SK-N-SH (cell line): Measurements from ENCODE around the gene NREP. TPM values are rescaled to one million over a fixed set of nuclear protein-coding genes. Genes with fewer than 3 reads are reported as not detected.

Experiments
- CTCF ChIA-PET: fragments of 300-600, 350-600 bp; formaldehyde crosslinking; extraction: SDS; loops from one replicate; lab custom pipeline; 2021; lab: Yijun Ruan, JAX
- POLR2A ChIA-PET: fragments of 350-600 bp; sonication (Branson Sonifier 250); formaldehyde crosslinking; extraction: SDS; loops from one replicate; lab custom pipeline; 2020; ENCODE audit warnings: antibody characterized with exemption, inconsistent platforms; lab: Yijun Ruan, JAX
- DNase-seq: peaks from one replicate; pipeline ENCODE4 v3.0.0; 2012
- H2AFZ ChIP-seq: fragments of 200-600 bp; sonication (generic); 2 replicates; pipeline ENCODE4 v1.8.1; 2016; ENCODE audit warnings: antibody characterized with exemption, mild to moderate bottlenecking, low read depth
- H3F3A ChIP-seq: fragments of 200-600 bp; sonication (generic); replicated peaks from 2 replicates; pipeline ENCODE3; 2016; ENCODE audit warnings: antibody characterized with exemption, mild to moderate bottlenecking; ENCODE audit not compliant: insufficient read depth
- H3K27ac ChIP-seq, 2 experiments: fragments of 200-500 bp in 1 of 2; fragments of 200-600 bp in 1 of 2; sonication (Bioruptor generic) in 1 of 2; sonication (generic), shearing (Covaris generic) in 1 of 2; 2 replicates each; pipeline versions ENCODE4 v1.5.1 to v1.6.1; 2014 to 2016; ENCODE audit warnings: low read depth in 2 of 2, inconsistent platforms in 1 of 2, low read length in 1 of 2, mild to moderate bottlenecking in 1 of 2, mixed read lengths in 1 of 2
- H3K27me3 ChIP-seq: fragments of 200-600 bp; sonication (generic), shearing (Covaris generic); 2 replicates; pipeline ENCODE4 v1.6.1; 2016; ENCODE audit warnings: mixed run types; ENCODE audit not compliant: insufficient read depth
- H3K36me3 ChIP-seq, 2 experiments: fragments of 200-500 bp in 1 of 2; fragments of 200-600 bp in 1 of 2; sonication (Bioruptor generic) in 1 of 2; sonication (generic) in 1 of 2; replicated peaks in 1 of 2; 2 replicates each; pipeline versions ENCODE3 to v1.5.1; 2014 to 2016; ENCODE audit warnings: low read length in 1 of 2, mild to moderate bottlenecking in 1 of 2; ENCODE audit not compliant: insufficient read depth in 2 of 2, control insufficient read depth in 1 of 2
- H3K4me1 ChIP-seq, 2 experiments: fragments of 200-500 bp in 1 of 2; fragments of 200-600 bp in 1 of 2; sonication (Bioruptor generic) in 1 of 2; sonication (generic), shearing (Covaris generic) in 1 of 2; 2 replicates each; pipeline versions ENCODE4 v1.5.1 to v1.6.1; 2014 to 2016; ENCODE audit warnings: low read depth in 1 of 2, low read length in 1 of 2, mixed run types in 1 of 2; ENCODE audit not compliant: insufficient read depth in 2 of 2, control insufficient read depth in 1 of 2
- H3K4me2 ChIP-seq: fragments of 200-600 bp; sonication (generic), shearing (Covaris generic); 2 replicates; pipeline ENCODE4 v1.6.1; 2017; ENCODE audit warnings: mixed run types
- H3K4me3 ChIP-seq, 2 experiments: fragments of 200-500 bp in 1 of 2; fragments of 200-600 bp in 1 of 2; sonication (Bioruptor generic) in 1 of 2; sonication (generic), shearing (Covaris generic) in 1 of 2; 2 replicates each; pipeline versions ENCODE4 v1.5.1 to v1.8.1; 2014 to 2016; ENCODE audit warnings: low read depth in 2 of 2, inconsistent platforms in 1 of 2, low read length in 1 of 2, mild to moderate bottlenecking in 1 of 2, mixed read lengths in 1 of 2, moderate library complexity in 1 of 2
- H3K79me2 ChIP-seq: fragments of 200-600 bp; sonication (generic); 2 replicates; pipeline ENCODE4 v1.8.1; 2017; ENCODE audit warnings: mild to moderate bottlenecking; ENCODE audit not compliant: insufficient read depth
- H3K9ac ChIP-seq: fragments of 200-600 bp; sonication (generic); 2 replicates; pipeline ENCODE4 v1.6.1; 2017; ENCODE audit warnings: mixed run types
- H3K9me2 ChIP-seq: fragments of 200-600 bp; sonication (generic); 2 replicates; pipeline ENCODE4 v1.6.1; 2017; ENCODE audit warnings: mixed run types
- H3K9me3 ChIP-seq: fragments of 200-600 bp; sonication (generic); 2 replicates; pipeline ENCODE4 v1.6.1; 2017; ENCODE audit warnings: mixed run types, mild to moderate bottlenecking, moderate library complexity
- H4K20me1 ChIP-seq: fragments of 200-600 bp; sonication (generic); 2 replicates; pipeline ENCODE4 v1.6.1; 2017; ENCODE audit warnings: mild to moderate bottlenecking, mixed run types; ENCODE audit not compliant: insufficient read depth
- EZH2phosphoT487 ChIP-seq: fragments of 200-600 bp; sonication (generic); IDR thresholded peaks from 2 replicates; pipeline ENCODE4 v1.6.1; 2017; ENCODE audit warnings: low read depth, mixed run types, mild to moderate bottlenecking, antibody characterized with exemption, moderate library complexity, borderline replicate concordance
- FOXM1 ChIP-seq: IDR thresholded peaks from 2 replicates; pipeline ENCODE4 v1.4.0; 2012; ENCODE audit warnings: low read depth, mild to moderate bottlenecking
- GABPA ChIP-seq: IDR thresholded peaks from 2 replicates; pipeline ENCODE4 v1.4.0; 2012; ENCODE audit warnings: low read depth, mild to moderate bottlenecking
- GATA2 ChIP-seq: sonication (generic); formaldehyde crosslinking; IDR thresholded peaks from 2 replicates; pipeline ENCODE4 v1.5.0; 2020; ENCODE audit warnings: mild to moderate bottlenecking, missing genetic modification reagents
- JUND ChIP-seq: IDR thresholded peaks from 2 replicates; pipeline ENCODE4 v1.4.0; 2012
- MEF2A ChIP-seq: IDR thresholded peaks from 2 replicates; pipeline ENCODE4 v1.4.0; 2012; ENCODE audit warnings: low read depth, borderline replicate concordance
- MXI1 ChIP-seq: IDR thresholded peaks from 2 replicates; pipeline ENCODE4 v1.6.1; 2012; ENCODE audit warnings: mild to moderate bottlenecking, low read depth, low read length, improper control_type of control experiment
- NFIC ChIP-seq: IDR thresholded peaks from 2 replicates; pipeline ENCODE4 v1.4.0; 2012; ENCODE audit warnings: borderline replicate concordance
- POLR2AphosphoS5 ChIP-seq: IDR thresholded peaks from 2 replicates; pipeline ENCODE4 v1.6.1; 2012; ENCODE audit warnings: low read depth, low read length
- RCOR1 ChIP-seq: fragments of 150-350 bp; IDR thresholded peaks from 2 replicates; pipeline ENCODE4 v1.6.1; 2017; ENCODE audit warnings: antibody characterized with exemption, low read length
- RFX5 ChIP-seq: IDR thresholded peaks from 2 replicates; pipeline ENCODE4 v1.6.1; 2012; ENCODE audit warnings: mild to moderate bottlenecking, improper control_type of control experiment, low read length
- RXRA ChIP-seq: IDR thresholded peaks from 2 replicates; pipeline ENCODE4 v1.4.0; 2012; ENCODE audit warnings: low read depth, mild to moderate bottlenecking, borderline replicate concordance
- SIN3A ChIP-seq: IDR thresholded peaks from 2 replicates; pipeline ENCODE4 v1.6.1; 2012; ENCODE audit warnings: low read depth, mild to moderate bottlenecking, low read length, moderate library complexity, borderline replicate concordance
- YY1 ChIP-seq: IDR thresholded peaks from 2 replicates; pipeline ENCODE4 v1.4.0; 2012; ENCODE audit warnings: low read depth, mild to moderate bottlenecking
- WGBS: methylation state at CpG from one replicate; pipeline ENCODE4 v1.1.6; 2017; ENCODE audit warnings: low lambda C conversion rate; 5-methylcytosine and 5-hydroxymethylcytosine counted together
- polyA plus RNA-seq, 3 experiments: library from polyadenylated mRNA; depleted of rRNA; stranded (reverse); fragments of >200 nt; gene quantifications; 2 replicates each; pipeline ENCODE4 v1.2.3, GENCODE V29; 2012
- TF ChIP-seq, protein P1 (sequence below): IDR thresholded peaks from 2 replicates; pipeline ENCODE4 v1.4.0; 2012; ENCODE audit warnings: low read depth, borderline replicate concordance
- TF ChIP-seq, protein P2 (sequence below): IDR thresholded peaks from 2 replicates; pipeline ENCODE4 v1.4.0; 2012; ENCODE audit warnings: low read depth
- TF ChIP-seq, protein P3 (sequence below): IDR thresholded peaks from 2 replicates; pipeline ENCODE4 v1.6.1; 2012; ENCODE audit warnings: mild to moderate bottlenecking, low read depth, low read length, moderate library complexity
- TF ChIP-seq, protein P4 (sequence below): fragments of 150-350 bp; IDR thresholded peaks from 2 replicates; pipeline ENCODE4 v1.6.1; 2016; ENCODE audit warnings: mild to moderate bottlenecking, low read depth, low read length
- TF ChIP-seq, protein P5 (sequence below): IDR thresholded peaks from 2 replicates; pipeline ENCODE4; 2012

The NREP gene
- polyA plus RNA-seq, 1 of the 3 experiments (the other 2 are of a cell fraction), result 94.4 TPM

DNA sequence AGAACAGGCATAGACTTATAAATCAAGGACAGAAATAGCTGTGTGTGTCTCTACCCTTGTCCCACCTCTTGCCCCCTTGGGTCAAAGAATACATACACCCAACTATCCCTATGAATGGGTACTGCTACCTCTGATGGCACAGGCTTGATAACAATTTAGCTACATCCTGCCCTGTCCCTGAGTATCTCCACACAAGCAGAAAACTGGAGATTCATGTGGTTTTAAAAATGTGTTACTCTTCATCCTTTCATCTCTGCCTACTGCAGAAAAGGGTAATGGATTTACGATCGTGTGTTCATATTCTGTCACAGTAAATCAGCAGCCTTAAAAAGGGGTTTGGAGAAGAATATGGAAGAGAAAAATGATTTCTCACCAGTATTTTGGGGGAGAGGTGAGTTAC, 49.2 kb upstream of the NREP start:
- Histone ChIP-seq H3K79me2 (no peaks in the 10 kb centered on the region), H4K20me1 (no peaks in the 10 kb centered on the region), H3K4me1 (no peaks in the 10 kb centered on the region), H3K9me2 (no peaks in the 10 kb centered on the region), H3K27ac (no peak overlapping the region), H3F3A (no peaks in the 10 kb centered on the region), H3K27me3 (no peaks in the 10 kb centered on the region), H3K9me3 (no peaks in the 10 kb centered on the region), H3K4me3 (no peak overlapping the region), H3K4me2 (no peak overlapping the region), H2AFZ (no peak overlapping the region), H3K9ac (no peak overlapping the region), H3K36me3 (no peaks in the 10 kb centered on the region)
- TF ChIP-seq FOXM1, result no peak
- no peak for TF ChIP-seq YY1
- TF ChIP-seq, protein P1, sequence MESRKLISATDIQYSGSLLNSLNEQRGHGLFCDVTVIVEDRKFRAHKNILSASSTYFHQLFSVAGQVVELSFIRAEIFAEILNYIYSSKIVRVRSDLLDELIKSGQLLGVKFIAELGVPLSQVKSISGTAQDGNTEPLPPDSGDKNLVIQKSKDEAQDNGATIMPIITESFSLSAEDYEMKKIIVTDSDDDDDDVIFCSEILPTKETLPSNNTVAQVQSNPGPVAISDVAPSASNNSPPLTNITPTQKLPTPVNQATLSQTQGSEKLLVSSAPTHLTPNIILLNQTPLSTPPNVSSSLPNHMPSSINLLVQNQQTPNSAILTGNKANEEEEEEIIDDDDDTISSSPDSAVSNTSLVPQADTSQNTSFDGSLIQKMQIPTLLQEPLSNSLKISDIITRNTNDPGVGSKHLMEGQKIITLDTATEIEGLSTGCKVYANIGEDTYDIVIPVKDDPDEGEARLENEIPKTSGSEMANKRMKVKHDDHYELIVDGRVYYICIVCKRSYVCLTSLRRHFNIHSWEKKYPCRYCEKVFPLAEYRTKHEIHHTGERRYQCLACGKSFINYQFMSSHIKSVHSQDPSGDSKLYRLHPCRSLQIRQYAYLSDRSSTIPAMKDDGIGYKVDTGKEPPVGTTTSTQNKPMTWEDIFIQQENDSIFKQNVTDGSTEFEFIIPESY, result no peak
- no peak for DNase-seq
- 91% methylated on average over 2 of the region's 2 CpGs for WGBS
- ChIA-PET POLR2A (no interaction called here), CTCF (no interaction called here)

DNA sequence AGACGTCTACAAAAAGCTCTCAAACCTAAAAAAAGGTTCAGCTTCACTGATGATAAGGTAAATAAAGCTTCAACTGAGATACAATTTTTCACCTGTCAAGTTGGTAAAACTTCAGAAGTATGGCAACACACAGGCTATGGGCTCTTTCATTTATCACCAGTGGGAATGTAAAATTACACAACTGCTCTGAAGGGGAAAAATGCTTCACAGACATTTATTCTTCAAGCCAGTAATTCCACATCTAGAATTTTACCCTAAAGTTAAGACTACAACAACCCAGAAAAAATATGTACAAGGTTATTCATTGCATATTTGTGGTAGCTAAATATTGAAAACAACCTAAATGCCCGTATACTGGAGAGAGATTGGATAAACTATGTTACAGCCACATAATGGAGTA, 48.1 kb upstream of the NREP start:
- Histone ChIP-seq H2AFZ (no peak overlapping the region), H3K9me2 (no peaks in the 10 kb centered on the region), H3F3A (no peaks in the 10 kb centered on the region), H3K36me3 (no peaks in the 10 kb centered on the region), H4K20me1 (no peaks in the 10 kb centered on the region), H3K4me1 (no peaks in the 10 kb centered on the region), H3K4me3 (no peak overlapping the region), H3K4me2 (no peak overlapping the region), H3K27me3 (no peaks in the 10 kb centered on the region), H3K79me2 (no peaks in the 10 kb centered on the region), H3K27ac (no peak overlapping the region), H3K9ac (no peak overlapping the region), H3K9me3 (no peaks in the 10 kb centered on the region)
- 80% methylated on average over 2 of the region's 2 CpGs for WGBS
- CTCF ChIA-PET, result interaction anchor here (0.6 kb wide), 1 partner anchor 589 kb away, joined by 3 read pairs; no protein-coding TSS in a partner anchor
- POLR2A ChIA-PET, result no interaction called here
- DNase-seq, result no peak
- TF ChIP-seq EZH2phosphoT487 (no peak), SIN3A (no peak), RFX5 (no peak), MEF2A (no peak), POLR2AphosphoS5 (no peak), RXRA (no peak), JUND (no peak), NFIC (no peak), GABPA (no peak), RCOR1 (no peak), GATA2 (CRISPR knock-in tag) (no peak), MXI1 (no peak)
- TF ChIP-seq, protein P2, sequence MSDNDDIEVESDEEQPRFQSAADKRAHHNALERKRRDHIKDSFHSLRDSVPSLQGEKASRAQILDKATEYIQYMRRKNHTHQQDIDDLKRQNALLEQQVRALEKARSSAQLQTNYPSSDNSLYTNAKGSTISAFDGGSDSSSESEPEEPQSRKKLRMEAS, result no peak
- TF ChIP-seq, protein P3, sequence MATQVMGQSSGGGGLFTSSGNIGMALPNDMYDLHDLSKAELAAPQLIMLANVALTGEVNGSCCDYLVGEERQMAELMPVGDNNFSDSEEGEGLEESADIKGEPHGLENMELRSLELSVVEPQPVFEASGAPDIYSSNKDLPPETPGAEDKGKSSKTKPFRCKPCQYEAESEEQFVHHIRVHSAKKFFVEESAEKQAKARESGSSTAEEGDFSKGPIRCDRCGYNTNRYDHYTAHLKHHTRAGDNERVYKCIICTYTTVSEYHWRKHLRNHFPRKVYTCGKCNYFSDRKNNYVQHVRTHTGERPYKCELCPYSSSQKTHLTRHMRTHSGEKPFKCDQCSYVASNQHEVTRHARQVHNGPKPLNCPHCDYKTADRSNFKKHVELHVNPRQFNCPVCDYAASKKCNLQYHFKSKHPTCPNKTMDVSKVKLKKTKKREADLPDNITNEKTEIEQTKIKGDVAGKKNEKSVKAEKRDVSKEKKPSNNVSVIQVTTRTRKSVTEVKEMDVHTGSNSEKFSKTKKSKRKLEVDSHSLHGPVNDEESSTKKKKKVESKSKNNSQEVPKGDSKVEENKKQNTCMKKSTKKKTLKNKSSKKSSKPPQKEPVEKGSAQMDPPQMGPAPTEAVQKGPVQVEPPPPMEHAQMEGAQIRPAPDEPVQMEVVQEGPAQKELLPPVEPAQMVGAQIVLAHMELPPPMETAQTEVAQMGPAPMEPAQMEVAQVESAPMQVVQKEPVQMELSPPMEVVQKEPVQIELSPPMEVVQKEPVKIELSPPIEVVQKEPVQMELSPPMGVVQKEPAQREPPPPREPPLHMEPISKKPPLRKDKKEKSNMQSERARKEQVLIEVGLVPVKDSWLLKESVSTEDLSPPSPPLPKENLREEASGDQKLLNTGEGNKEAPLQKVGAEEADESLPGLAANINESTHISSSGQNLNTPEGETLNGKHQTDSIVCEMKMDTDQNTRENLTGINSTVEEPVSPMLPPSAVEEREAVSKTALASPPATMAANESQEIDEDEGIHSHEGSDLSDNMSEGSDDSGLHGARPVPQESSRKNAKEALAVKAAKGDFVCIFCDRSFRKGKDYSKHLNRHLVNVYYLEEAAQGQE, result no peak
- TF ChIP-seq, protein P4, sequence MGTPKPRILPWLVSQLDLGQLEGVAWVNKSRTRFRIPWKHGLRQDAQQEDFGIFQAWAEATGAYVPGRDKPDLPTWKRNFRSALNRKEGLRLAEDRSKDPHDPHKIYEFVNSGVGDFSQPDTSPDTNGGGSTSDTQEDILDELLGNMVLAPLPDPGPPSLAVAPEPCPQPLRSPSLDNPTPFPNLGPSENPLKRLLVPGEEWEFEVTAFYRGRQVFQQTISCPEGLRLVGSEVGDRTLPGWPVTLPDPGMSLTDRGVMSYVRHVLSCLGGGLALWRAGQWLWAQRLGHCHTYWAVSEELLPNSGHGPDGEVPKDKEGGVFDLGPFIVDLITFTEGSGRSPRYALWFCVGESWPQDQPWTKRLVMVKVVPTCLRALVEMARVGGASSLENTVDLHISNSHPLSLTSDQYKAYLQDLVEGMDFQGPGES, result no peak
- TF ChIP-seq, protein P5, sequence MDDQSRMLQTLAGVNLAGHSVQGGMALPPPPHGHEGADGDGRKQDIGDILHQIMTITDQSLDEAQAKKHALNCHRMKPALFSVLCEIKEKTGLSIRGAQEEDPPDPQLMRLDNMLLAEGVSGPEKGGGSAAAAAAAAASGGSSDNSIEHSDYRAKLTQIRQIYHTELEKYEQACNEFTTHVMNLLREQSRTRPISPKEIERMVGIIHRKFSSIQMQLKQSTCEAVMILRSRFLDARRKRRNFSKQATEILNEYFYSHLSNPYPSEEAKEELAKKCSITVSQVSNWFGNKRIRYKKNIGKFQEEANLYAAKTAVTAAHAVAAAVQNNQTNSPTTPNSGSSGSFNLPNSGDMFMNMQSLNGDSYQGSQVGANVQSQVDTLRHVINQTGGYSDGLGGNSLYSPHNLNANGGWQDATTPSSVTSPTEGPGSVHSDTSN, result no peak
- TF ChIP-seq, protein P1, result no peak
